ENCODE results near the gene PLD1.
"Not testable (repeated sequence)": the region's sequence is repeated elsewhere in the genome, so short reads cannot be mapped to it uniquely, and the experiment has no call there.

The PLD1 gene

GRCh38 chr3:171815973-171816595 lies 5.8 kb upstream of the PLD1 start:
- DNase-seq, result no peak

DNA sequence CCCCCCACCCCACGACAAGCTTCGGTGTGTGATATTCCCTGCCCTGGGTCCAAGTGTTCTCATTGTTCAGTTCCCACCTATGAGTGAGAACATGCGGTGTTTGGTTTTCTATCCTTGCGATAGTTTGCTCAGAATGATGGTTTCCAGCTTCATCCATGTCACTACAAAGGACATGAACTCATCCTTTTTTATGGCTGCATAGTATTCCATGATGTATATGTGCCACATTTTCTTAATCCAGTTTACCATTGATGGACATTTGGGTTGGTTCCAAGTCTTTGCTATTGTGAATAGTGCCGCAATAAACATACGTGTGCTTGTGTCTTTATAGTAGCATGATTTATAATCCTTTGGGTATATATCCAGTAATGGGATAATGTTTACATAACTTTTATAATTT lies 4.4 kb upstream of the PLD1 start:
- not testable (repeated sequence) for DNase-seq

- no peak for DNase-seq
Measured at GRCh38 chr3:171813897-171814460, 3.7 kb upstream of the PLD1 start.

DNA sequence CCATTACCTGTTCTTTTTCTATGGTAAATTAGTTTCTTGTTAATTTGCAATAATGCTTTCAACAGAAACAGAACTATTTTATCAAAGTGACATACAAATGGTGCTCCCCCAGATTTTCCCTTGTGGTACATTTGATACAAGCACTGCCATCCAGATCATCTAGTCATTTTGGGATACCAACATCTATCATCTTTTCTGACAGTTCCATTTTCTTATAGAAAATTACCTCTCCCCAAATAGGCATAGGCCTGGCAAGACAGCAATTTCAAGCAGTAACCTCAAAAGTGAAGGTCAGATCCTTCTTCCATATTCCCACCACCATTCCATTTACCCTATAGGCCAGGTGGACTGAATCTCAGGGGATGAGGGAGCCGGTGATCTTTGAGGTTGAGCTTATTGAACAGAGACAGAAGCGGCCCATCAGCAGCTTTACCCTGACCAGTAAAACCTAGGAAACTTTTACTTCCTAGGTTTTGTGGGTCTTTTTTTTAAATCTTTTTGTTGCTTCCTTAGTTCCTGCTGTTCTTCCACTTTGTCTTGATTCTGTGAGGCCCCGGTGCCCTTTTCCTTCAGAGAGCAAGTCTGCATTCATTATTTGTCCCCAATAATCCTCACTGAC lies 3.1 kb upstream of the PLD1 start:
- no peak for DNase-seq

DNA sequence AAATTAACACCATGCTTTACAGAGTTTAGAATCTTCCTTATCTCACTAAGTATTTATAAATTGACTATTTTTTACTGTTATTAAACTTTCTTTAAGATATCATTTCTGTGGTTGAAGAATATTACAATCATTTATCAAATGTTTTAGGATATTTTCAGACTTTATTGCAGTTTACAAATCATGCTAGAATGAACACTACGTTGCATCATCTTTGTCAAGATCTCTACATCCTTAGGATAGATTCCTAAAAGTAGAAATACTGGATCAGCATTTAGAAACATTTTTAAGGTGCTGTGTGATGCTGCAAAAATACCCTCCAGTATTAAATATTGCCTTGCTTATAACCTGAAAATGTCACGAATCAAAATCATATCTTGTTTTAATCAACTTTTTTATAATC lies 2.5 kb upstream of the PLD1 start:
- DNase-seq, result no peak

DNA sequence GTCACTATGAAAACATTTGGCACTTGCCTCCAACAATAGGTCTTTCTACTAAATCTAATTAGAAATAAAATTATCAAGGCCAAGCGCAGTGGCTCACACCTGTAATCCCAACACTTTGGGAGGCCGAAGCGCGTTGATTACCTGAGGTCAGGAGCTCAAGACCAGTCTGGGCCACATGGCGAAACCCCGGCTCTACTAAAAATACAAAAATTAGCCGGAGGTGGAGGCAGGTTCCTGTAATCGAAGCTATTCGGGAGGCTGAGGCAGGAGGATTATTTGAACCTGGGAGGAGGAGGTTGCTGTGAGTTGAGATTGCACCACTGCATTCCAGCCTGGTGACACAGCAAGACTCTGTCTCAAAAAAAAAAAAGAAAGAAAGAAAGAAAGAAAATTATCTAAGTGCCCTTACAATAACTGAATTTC lies 1.6 kb upstream of the PLD1 start:
- DNase-seq, result no peak

GRCh38 chr3:171811295-171811912 lies 1.1 kb upstream of the PLD1 start:
- no peak for DNase-seq

GRCh38 chr3:171810629-171811294 lies 479 bp upstream of the PLD1 start:
- DNase-seq, result no peak

- DNase-seq, result no peak
Measured at GRCh38 chr3:171809611-171809860, 747 bp downstream of the PLD1 start.

GRCh38 chr3:171807806-171808205 lies 2.5 kb downstream of the PLD1 start:
- no peak for DNase-seq

DNA sequence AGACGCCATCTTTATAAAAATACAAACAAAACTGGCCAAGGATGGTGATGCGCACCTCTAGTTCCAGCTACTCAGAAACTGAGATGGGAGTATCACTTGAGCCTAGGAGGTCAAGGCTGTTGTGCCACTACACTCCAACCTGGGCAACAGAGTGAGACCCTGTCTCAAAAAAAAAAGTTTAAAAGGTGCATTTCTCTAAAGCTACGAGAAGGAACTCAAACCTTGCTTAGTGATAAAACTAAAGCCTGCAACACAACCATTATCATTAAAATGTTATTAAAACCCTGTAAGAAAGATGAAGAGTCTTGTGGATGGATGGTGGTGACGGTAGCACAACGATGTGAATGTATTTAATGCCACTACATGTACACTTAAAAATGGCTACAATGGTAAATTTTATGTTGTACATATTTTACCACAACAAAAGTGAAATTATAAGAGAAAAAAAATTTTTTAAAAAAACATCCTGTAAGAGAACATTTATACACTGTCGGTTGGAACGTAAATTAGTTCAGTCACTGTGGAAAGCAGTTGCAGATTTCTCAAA lies 3.1 kb downstream of the PLD1 start:
- no peak for DNase-seq

DNA sequence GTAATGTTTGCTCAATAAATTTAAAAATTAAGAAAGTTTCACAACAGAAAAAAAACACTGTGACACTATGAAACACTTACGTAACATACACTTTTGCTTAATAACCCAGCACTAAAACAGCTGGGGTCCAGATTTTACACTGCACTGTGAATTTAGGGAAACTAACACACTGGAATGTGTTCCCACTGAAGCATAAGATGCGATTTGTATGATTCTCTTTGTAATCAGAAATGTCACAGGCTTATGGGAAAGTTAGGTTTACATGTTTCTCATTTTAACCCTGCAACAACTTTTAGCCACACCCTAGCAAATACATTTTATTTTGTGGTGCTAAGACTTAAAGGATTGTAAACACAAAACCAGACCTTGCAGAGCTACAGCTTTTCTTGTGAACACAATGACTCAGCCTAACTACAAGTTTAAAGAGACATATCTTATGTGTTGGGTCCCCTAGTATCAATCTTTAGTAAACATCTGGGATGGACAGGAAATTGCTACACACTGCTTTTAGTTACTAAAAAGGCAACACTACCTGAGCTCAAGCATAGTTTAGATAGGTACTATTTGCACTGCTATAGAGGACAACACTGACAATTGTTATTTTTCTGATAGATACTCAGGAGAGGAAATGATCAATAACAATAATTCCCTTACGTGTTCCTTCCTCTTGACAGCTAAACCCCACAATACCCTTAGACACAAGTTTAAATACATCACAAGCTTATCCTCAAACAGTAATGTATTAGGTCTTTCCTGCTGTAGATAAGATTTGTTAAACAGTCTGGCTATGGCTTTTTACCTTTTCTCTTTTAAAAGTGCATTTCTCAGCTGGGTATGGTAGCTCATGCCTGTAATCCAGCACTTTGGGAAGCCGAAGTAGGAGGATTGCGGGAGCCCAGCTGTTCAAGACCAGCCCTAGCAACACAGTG lies 3.8 kb downstream of the PLD1 start:
- no peak for DNase-seq

DNA sequence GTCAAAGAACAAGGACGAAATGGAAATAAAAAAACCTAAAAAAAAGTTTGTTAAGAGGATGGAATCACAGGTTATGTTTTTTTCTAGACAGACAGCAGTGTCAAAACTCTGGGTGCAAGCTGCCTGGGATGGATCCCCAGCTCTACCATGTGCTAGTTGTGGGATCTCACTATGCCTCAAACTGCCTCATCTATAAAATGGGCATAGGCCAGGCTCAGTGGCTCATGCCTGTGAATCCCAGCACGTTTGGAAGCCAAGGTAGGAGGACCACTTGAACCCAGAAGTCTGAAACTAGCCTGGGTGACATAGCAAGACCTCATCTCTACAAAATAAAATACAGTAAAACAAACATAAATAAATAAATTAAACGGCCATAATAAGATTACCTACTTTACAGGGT lies 4.6 kb downstream of the PLD1 start:
- DNase-seq, result no peak

- no peak for DNase-seq
Measured at GRCh38 chr3:171804618-171805389, 5.5 kb downstream of the PLD1 start.

DNA sequence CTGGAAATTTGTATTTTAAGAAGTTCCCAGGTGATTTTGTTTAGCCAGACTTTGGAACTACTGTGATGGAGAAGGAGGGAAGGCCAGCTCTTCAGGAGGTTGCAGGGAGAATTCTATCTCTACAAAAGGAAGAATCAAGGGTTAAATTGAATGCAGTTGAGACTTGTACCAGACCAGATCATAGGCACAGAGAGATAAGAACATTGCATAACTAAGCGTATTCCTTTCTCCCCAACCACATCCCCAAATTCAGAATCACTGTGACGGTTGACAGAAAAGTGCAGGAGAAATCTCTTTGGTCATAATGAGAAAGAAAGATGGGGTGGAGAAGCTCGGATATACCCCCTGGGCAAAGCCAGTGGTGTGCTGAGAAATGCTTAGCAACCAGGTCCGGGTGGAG lies 7.2 kb downstream of the PLD1 start:
- DNase-seq, result no peak

- DNase-seq, result no peak
Measured at GRCh38 chr3:171802590-171802956, 7.7 kb downstream of the PLD1 start.

- DNase-seq, result no peak
Measured at GRCh38 chr3:171801738-171802589, 8.3 kb downstream of the PLD1 start.

- no peak for DNase-seq
Measured at GRCh38 chr3:171799501-171799900, 10.8 kb downstream of the PLD1 start.

DNA sequence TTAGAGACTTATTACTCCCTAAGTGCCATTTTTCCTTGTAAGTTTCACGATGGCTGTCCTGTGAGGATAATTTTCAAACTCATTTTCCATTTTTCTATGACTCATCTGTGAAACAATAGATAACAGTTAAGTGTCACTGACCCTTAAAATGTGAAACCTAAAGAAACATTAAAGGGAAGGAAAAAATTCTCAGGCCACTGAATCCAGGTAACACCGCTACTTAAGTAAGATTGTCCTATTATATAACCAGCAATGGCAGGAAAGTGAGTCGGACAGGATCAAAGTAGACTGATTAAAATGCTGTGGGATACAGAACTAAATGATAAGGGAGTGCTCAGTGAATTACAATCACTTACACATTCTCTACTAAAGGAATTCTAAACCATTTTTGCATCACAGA lies 12.4 kb downstream of the PLD1 start:
- no peak for DNase-seq

GRCh38 chr3:171797265-171797679 lies 13.0 kb downstream of the PLD1 start:
- DNase-seq, result no peak
